K562 (cell line): ENCODE data around the gene RBM17. TPM values are rescaled to one million over a fixed set of nuclear protein-coding genes. Genes with fewer than 3 reads are reported as not detected.

ENCODE experiments used
- COPS2 ChIP-seq: fragments of 450-650 bp; conservative IDR thresholded peaks from 2 replicates; pipeline ENCODE4 v1.6.1; 2016; ENCODE audit warnings: mild to moderate bottlenecking, moderate library complexity
- DACH1 ChIP-seq: fragments of 450-650 bp; IDR thresholded peaks from 2 replicates; pipeline ENCODE4 v1.6.1; 2018; ENCODE audit not compliant: partially characterized antibody
- ETV1 ChIP-seq: fragments of 450-650 bp; conservative IDR thresholded peaks from 2 replicates; pipeline ENCODE4 v1.6.1; 2016; ENCODE audit warnings: missing genetic modification characterization, control low read depth, low read depth, missing compliant biosample characterization
- MXI1 ChIP-seq: IDR thresholded peaks from 2 replicates; pipeline ENCODE4 v1.6.1; 2011; ENCODE audit warnings: low read depth, mild to moderate bottlenecking, improper control_type of control experiment, low read length
- ZNF778 ChIP-seq: fragments of 450-650 bp; formaldehyde crosslinking; IDR thresholded peaks from 2 replicates; pipeline ENCODE4 v1.4.0; 2020; ENCODE audit warnings: mild to moderate bottlenecking, moderate library complexity
- polyA plus RNA-seq, 8 experiments: library from polyadenylated mRNA; depleted of rRNA in 4 of 8; stranded (reverse) in 5 of 8; unstranded in 3 of 8; fragments of >200 nt; fragmentation: Nextera tagmentation in 2 of 8; fragmentation: Illumina TruSeq in 1 of 8; extraction: Ambion mirVana in 2 of 8; extraction: Trizol in 1 of 8; gene quantifications; 2 replicates each; pipeline versions ENCODE4 v1.2.1 to v1.2.3, GENCODE V29; 2011 to 2014; ENCODE audit warnings: inconsistent platforms in 1 of 8, missing spikeins in 1 of 8
- total RNA-seq, 7 experiments: library from RNA; depleted of rRNA in 6 of 7; stranded (reverse); fragments of >200 nt in 6 of 7; fragmentation: Illumina TruSeq in 2 of 7; extraction: Trizol in 2 of 7; gene quantifications; 2 replicates each; pipeline versions ENCODE4 v1.2.1 to v1.2.3, GENCODE V29; 2011 to 2021; ENCODE audit warnings: low replicate concordance in 1 of 7
- TF ChIP-seq, protein P1 (sequence below): fragments of 200-600 bp; sonication (generic); IDR thresholded peaks from one replicate; pipeline ENCODE4 v1.6.1; 2012; ENCODE audit warnings: mild to moderate bottlenecking, low read depth, low read length, inconsistent platforms
- TF ChIP-seq, protein P2 (sequence below), 2 experiments: fragments of 450-650 bp; IDR thresholded peaks; 2 replicates each; pipeline ENCODE4 v1.6.1; 2016; ENCODE audit warnings: mild to moderate bottlenecking in 2 of 2, borderline replicate concordance in 1 of 2, low read depth in 1 of 2, moderate library complexity in 1 of 2

RBM17 gene
- total and polyA plus RNA-seq, 9 of the 15 experiments (the other 6 are each of a cell fraction or from before 2014, with no cell fraction given), result 23.6 to 217 (median 124) TPM

DNA sequence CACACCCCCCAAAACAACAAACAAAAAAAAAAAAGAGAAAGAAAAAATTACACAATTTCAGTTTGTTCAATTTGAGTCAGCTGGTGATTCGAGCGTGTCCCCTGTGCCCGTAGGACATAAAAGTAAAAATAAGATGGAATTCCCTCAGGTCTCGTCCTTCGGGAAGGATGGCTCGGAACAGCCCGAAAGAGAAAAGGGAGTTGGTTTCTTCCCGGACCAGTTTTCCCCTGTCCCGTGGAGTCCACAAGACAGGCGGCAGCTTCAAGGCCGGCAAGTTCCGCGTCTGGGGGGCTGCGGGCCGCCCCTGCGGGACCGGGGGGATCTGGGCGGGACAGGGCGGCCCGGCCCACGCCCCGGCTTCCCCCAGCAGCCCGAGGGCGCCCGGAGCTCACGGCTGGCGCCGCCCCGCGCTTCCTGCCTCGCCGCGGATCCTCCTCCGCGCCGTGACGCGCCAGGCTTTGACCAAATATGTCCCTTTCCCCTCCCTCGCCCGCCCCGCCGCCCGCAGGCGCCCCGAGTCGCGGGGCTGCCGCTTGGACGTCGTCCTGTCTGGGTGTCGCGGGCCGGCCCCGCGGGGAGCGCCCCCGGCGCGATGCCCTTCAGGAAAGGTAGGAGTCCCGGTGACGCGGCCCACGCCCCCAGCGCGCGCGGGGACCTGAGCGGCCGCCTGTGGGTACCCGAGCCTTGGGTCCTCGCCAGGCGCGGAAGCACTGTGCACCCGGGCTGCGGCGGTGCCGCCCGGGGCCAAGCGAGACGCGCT lies 55.8 kb downstream of the RBM17 start (continued):
- TF ChIP-seq, protein P1, sequence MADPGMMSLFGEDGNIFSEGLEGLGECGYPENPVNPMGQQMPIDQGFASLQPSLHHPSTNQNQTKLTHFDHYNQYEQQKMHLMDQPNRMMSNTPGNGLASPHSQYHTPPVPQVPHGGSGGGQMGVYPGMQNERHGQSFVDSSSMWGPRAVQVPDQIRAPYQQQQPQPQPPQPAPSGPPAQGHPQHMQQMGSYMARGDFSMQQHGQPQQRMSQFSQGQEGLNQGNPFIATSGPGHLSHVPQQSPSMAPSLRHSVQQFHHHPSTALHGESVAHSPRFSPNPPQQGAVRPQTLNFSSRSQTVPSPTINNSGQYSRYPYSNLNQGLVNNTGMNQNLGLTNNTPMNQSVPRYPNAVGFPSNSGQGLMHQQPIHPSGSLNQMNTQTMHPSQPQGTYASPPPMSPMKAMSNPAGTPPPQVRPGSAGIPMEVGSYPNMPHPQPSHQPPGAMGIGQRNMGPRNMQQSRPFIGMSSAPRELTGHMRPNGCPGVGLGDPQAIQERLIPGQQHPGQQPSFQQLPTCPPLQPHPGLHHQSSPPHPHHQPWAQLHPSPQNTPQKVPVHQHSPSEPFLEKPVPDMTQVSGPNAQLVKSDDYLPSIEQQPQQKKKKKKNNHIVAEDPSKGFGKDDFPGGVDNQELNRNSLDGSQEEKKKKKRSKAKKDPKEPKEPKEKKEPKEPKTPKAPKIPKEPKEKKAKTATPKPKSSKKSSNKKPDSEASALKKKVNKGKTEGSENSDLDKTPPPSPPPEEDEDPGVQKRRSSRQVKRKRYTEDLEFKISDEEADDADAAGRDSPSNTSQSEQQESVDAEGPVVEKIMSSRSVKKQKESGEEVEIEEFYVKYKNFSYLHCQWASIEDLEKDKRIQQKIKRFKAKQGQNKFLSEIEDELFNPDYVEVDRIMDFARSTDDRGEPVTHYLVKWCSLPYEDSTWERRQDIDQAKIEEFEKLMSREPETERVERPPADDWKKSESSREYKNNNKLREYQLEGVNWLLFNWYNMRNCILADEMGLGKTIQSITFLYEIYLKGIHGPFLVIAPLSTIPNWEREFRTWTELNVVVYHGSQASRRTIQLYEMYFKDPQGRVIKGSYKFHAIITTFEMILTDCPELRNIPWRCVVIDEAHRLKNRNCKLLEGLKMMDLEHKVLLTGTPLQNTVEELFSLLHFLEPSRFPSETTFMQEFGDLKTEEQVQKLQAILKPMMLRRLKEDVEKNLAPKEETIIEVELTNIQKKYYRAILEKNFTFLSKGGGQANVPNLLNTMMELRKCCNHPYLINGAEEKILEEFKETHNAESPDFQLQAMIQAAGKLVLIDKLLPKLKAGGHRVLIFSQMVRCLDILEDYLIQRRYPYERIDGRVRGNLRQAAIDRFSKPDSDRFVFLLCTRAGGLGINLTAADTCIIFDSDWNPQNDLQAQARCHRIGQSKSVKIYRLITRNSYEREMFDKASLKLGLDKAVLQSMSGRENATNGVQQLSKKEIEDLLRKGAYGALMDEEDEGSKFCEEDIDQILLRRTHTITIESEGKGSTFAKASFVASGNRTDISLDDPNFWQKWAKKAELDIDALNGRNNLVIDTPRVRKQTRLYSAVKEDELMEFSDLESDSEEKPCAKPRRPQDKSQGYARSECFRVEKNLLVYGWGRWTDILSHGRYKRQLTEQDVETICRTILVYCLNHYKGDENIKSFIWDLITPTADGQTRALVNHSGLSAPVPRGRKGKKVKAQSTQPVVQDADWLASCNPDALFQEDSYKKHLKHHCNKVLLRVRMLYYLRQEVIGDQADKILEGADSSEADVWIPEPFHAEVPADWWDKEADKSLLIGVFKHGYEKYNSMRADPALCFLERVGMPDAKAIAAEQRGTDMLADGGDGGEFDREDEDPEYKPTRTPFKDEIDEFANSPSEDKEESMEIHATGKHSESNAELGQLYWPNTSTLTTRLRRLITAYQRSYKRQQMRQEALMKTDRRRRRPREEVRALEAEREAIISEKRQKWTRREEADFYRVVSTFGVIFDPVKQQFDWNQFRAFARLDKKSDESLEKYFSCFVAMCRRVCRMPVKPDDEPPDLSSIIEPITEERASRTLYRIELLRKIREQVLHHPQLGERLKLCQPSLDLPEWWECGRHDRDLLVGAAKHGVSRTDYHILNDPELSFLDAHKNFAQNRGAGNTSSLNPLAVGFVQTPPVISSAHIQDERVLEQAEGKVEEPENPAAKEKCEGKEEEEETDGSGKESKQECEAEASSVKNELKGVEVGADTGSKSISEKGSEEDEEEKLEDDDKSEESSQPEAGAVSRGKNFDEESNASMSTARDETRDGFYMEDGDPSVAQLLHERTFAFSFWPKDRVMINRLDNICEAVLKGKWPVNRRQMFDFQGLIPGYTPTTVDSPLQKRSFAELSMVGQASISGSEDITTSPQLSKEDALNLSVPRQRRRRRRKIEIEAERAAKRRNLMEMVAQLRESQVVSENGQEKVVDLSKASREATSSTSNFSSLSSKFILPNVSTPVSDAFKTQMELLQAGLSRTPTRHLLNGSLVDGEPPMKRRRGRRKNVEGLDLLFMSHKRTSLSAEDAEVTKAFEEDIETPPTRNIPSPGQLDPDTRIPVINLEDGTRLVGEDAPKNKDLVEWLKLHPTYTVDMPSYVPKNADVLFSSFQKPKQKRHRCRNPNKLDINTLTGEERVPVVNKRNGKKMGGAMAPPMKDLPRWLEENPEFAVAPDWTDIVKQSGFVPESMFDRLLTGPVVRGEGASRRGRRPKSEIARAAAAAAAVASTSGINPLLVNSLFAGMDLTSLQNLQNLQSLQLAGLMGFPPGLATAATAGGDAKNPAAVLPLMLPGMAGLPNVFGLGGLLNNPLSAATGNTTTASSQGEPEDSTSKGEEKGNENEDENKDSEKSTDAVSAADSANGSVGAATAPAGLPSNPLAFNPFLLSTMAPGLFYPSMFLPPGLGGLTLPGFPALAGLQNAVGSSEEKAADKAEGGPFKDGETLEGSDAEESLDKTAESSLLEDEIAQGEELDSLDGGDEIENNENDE, result no peak
- TF ChIP-seq, protein P2, sequence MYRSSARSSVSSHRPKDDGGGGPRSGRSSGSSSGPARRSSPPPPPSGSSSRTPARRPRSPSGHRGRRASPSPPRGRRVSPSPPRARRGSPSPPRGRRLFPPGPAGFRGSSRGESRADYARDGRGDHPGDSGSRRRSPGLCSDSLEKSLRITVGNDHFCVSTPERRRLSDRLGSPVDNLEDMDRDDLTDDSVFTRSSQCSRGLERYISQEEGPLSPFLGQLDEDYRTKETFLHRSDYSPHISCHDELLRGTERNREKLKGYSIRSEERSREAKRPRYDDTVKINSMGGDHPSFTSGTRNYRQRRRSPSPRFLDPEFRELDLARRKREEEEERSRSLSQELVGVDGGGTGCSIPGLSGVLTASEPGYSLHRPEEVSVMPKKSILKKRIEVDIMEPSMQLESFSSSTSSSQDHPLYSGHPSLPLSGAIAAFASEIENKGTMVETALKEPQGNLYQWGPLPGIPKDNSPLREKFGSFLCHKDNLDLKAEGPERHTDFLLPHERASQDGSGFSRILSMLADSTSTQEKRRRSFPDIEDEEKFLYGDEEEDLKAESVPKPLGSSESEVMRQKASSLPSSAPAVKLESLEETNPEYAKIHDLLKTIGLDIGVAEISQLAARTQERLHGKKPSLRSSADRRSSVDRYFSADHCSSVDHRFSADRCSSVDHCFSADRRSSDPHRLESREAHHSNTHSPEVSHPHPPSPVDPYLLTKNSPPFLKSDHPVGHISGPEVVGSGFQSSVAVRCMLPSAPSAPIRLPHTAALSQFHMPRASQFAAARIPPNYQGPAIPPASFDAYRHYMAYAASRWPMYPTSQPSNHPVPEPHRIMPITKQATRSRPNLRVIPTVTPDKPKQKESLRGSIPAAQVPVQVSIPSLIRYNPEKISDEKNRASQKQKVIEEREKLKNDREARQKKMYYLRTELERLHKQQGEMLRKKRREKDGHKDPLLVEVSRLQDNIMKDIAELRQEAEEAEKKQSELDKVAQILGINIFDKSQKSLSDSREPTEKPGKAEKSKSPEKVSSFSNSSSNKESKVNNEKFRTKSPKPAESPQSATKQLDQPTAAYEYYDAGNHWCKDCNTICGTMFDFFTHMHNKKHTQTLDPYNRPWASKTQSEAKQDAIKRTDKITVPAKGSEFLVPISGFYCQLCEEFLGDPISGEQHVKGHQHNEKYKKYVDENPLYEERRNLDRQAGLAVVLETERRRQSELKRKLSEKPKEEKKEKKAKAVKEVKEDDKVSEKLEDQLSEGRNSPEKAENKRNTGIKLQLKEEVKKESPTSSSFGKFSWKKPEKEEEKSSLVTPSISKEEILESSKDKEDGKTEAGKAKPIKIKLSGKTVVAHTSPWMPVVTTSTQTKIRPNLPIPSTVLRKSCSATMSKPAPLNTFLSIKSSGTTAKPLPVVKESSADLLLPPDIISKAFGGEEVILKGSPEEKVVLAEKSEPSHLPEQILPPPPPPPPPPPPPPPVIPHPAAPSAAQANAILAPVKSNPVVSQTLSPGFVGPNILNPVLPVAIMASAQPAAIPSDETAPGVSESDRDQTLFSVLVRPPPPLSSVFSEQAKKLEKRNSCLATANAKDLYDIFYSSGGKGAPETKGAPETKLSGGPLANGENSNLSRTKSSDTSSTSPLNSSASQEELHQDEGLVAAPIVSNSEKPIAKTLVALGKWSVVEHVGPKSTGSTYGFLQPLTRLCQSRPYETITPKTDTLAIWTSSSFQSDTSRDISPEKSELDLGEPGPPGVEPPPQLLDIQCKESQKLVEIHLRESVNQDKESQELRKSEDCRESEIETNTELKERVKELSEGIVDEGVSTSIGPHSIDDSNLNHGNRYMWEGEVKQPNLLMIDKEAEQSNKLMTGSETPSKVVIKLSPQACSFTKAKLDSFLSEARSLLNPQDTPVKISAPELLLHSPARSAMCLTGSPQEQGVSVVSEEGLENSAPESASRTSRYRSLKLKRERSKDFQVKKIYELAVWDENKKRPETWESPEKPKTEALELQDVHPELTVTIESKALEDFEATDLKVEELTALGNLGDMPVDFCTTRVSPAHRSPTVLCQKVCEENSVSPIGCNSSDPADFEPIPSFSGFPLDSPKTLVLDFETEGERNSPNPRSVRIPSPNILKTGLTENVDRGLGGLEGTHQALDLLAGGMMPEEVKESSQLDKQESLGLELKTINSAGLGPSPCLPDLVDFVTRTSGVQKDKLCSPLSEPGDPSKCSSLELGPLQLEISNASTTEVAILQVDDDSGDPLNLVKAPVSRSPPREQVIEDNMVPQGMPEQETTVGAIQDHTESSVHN (IDR thresholded peaks at IDR 0.05; ENCODE audit: borderline replicate concordance in 1 of 2, low read depth in 1 of 2), result no peak
- no peak for TF ChIP-seq ETV1 (tag)
- no peak for TF ChIP-seq ZNF778
- TF ChIP-seq DACH1, result no peak
- TF ChIP-seq COPS2, result no peak
- TF ChIP-seq MXI1, result no peak
